IPS-NIHi7 (cell line): ENCODE results near the gene FBXO33.
A peak's percentile ranks its signal among the peaks of the same experiment; 100 is the strongest.
"Not testable (repeated sequence)": the region's sequence is repeated elsewhere in the genome, so short reads cannot be mapped to it uniquely, and the experiment has no call there.

Experiments used
- DNase-seq: peaks from one replicate; pipeline ENCODE4 v3.0.0; 2012; ENCODE audit warnings: mixed read lengths; ENCODE audit errors: extremely low spot score

FBXO33 gene

DNA sequence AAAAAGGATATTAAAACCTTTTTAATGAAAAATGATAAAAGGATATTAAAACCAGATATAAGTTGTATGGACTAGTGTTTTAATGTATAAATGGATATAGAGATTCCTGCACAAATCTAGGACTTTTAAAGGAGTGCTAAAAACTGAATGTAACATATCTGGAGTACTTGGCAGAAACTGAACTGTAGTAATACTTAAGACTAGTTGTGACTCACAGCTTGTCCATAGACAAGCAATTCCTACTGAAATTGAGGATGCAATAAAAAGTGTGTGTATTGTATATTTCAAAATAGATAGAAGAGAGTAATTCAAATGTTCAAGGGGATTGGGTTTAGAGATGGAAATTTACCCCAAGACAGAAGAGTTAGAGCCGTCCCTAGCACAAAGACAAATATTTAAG lies 59.6 kb downstream of the FBXO33 start:
- DNase-seq = no peak

DNA sequence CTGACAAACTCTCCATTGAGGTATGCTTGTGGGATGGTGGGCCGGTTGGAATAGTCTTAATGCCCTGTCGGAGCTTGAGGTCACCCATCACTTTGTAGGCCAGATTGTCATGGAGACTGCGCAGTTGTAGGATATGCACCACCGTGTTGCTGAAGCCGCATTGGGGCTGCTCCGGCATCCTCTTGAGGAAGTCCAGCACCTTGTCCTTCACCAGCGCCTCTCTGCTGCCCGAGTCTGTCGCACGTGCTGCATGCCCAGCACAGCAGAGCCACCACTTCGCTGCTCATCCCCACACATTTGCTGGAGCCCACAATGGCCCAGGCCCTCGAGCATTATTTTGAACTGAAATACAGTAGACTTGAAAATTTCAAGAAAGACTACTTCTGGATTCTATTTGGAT lies 61.8 kb downstream of the FBXO33 start:
- DNase-seq = no peak

DNA sequence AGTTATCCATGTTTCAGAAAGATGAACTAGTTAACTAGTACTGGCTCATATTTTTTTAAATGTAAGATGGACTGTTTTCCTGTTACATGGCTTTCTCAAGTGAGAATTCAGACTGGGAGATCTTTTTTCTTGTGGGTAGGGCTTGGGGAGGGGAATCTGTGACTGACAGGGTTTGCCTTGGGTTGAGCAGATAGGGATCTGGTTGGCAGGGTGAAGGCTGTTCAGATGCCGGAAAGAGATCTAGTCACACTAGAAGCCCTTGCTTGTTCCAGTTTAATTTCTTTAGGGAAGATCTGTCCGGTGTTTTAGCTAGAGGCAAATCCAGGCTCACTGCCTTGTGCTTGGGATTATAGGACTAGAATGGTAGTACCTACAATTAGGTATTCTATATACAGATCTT lies 63.2 kb downstream of the FBXO33 start:
- no peak for DNase-seq

DNA sequence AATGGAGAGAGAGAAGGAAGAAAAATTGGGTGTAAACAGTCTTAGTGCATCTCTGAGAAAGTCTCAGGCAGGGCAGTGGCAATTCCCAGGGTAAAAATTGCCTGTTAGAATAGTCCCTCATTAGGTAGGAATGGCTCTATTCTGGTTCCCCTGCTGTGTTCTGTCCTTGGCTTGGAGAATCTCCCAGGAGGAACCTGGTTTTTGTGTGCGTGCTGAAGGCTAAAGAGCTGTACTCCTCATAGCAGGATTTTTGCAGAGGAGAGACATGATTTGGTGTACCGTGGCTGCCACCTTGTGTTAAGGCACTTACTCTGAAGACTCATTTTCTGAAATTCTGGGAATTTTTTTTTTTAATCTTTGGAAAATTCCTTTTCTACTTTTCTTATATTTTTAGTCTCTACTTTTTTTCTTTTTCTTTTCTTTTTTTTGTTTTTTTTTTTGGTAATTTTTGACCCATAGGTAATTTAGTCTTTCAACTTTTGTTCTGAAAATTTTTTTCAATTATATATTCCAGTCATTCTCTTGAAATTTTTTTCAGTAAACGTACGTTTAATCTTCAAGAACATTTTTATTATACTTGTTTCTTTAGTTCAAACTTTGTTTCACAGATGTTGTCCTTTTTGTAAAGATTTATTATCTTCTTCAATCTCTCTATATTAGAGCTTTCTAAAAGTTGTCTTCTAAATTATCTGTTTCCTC lies 63.8 kb downstream of the FBXO33 start:
- DNase-seq = peak; percentile 76

DNA sequence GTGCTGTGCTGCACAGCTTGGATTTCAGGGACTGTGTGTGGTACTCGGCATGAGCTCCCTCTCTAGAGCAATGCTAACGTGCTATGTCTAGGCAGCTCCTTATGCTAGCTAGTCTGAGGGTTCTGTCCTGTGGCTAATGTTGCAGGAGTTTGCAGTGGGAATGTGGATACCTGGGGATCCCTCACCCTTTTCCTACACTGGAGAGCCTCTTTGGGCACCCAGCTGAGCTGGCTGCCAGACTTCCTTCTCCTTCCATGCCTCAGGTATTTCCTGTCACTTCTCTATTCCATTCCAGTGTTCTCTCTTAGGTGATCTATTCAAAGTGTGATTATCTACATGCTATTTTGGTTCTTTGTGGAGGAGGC lies 64.9 kb downstream of the FBXO33 start:
- DNase-seq = peak; percentile 26

DNA sequence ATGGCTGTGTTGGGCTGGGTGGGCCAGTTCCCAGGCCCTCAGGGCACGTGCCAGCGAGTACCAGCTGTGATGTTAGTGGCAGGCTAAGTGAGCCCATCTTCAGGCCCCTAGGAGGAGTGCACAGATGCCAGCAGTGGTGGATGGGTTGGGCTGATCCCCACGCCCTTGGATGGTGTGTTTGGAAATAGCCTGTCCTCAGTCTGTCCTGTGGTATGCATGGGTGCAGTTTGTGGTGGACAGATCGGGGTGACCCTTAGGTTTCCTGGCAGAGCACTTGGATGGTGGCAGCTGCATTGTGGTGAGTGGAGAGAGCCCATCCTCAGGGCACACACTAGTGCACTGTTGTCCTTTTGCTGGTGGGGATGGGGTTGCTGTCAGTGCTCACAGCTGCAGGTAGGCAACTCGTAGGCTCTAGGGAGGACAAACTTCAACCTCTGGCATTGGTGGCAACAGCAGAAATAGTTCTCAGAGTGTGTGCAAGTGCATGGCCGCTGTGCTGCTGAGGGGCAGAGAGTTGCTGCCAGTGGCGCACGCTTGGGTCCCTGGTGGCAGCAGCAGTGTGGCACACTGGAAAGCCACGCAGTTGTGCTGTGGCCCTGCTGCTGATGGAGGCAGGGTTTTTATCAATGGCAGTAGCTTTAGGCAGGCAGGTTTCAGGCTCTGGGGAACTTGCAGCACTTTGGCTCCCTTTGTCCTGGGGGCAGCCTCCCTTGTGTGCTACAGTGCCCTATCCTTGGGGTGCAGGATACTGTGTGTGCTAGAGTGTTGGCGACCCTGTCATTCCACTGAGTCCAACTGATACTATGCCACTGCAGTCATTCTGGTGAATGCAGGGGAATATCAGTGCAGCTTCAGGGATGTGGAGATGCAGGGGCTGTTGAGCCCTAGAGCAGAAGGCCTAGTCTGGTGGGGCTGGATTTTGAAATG lies 65.5 kb downstream of the FBXO33 start:
- DNase-seq = no peak

DNA sequence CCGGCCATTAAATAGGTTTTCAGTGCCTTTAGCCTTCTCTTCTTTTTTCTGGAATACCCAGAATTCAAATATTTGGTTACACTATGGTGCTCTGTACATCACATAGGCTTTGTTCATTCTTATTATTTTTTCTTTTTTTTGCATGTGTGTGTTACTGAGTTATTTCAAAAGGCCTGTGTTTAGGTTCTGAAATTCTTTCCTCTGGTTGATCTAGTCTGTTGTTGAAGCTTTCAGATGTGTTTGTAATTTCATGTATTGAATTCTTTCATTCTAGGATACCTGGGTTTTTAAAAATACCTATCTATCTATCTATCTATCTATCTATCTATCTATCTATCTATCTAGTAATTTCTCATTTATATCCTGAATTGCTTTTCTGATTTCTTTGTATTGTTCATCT lies 66.9 kb downstream of the FBXO33 start:
- DNase-seq = no peak

DNA sequence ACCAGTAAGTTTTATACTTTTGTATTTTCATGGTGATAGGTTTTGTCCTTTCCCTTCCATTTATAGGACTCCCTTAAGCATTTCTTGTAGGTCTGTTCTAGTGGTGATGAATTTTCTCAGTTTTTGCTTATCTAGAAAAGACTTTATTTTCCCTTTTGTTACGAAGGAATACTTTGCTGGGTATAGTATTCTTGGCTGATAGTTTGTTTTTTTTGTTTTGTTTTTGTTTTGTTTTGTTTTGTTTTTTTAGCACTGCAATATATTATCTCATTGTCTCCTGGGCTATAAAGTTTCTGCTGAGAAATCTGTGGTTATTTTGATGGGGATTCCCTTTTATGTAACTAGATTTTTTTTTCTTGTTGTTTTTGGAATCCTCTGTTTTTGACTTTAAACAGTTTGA lies 67.7 kb downstream of the FBXO33 start:
- no peak for DNase-seq

DNA sequence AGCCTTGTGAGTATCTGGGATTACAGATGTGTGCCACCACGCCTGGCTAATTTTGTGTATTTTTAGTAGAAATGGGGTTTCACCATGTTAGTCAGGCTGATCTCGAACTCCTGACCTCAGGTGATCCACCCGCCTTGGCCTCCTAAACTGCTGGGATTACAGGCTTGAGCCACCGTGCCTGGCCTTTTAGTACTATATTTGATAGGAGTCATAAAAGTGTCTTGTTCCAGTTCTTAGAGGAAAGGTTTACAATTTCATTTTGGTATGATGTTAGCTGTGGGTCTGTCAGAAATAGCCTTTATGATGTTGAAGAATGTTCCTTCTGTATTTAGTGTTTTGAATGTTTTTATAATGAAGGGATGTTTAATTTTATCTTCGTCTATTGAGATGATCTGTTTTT lies 70.7 kb downstream of the FBXO33 start:
- not testable (repeated sequence) for DNase-seq

DNA sequence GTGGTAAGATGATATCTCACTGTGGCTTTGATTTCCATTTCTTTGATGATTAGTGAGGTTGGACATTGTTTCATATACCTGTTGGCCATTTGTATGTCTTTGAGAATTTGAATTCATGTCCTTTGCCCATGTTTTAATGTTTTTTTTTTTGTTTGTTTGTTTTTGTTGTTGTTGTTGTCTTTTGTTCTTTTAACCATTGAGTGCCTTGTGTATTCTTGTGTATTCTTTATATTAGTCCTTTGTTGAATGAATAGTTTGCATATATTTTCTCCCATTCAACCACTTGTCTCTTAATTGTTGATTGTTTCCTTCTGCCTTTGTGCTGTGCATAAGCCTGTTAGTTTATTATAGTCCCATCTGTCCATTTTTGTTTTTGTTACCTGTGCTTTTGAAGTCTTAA lies 71.9 kb downstream of the FBXO33 start:
- no peak for DNase-seq

DNA sequence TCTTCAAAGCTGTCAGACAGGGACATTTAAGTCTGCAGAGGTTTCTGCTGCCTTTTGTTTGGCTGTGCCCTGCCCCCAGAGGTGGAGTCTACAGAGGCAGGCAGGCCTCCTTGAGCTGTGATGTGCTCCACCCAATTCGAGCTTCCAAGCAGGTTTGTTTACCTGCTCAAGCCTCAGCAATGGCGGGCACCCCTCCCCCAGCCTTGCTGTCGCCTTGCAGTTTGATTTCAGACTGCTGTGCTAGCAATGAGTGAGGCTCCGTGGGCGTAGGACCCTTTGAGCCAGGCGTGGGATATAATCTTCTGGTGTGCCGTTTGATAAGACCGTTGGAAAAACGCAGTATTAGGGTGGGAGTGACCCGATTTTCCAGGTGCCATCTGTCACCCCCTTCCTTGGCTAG lies 73.2 kb downstream of the FBXO33 start:
- not testable (repeated sequence) for DNase-seq

DNA sequence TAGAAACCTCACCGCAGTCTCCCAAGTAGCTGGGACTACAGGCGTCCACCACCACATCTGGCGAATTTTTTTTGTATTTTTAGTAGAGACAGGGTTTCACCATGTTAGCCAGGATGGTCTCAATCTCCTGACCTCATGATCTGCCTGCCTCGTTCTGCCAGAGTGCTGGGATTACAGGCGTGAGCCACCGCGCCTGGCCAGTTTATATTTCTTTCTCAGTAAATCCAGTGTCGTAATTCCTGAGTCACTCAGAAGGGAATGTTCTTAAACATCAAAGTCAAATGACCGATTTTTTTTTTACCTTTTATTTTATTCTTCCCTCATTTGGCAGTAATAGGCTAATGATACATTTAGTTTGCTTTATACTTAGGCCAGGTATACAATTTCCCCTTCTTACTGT lies 80.5 kb downstream of the FBXO33 start:
- DNase-seq = no peak

DNA sequence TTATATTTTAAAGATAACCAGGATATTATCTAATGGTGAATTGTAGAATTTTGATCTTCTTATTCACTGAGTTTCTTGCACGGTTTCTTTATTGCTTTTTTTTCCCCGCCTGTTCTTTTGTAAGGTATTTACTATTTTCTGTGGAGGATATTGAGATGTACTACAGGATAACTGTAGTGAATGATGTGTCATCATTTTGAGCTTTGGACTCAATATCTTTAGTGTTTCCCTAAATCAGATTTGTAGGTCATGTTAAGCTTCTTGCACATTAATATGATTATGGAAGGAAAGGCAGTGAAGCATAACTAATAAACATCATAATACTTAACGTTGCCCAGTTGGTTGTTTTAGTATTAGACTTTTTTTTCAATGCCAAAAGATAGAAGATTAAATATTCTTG lies 81.4 kb downstream of the FBXO33 start:
- no peak for DNase-seq
